ENCODE results near the gene RRP8.

RRP8 gene

GRCh38 chr11:6630632-6631291 lies 27.3 kb upstream of the RRP8 start:
- Histone ChIP-seq H3K4me3 (replicated peaks; ENCODE audit: insufficient read depth, low read length) (no peak overlapping the region), H3K27ac (replicated peaks) (no peak overlapping the region), H3K27me3 (ENCODE audit: insufficient read depth, poor library complexity, severe bottlenecking) (no peaks in the 10 kb centered on the region)
- no peak for TF ChIP-seq SPI1 (IDR thresholded peaks at IDR 0.05; ENCODE audit: borderline replicate concordance, low read depth)
- no peak for TF ChIP-seq GABPA (IDR thresholded peaks at IDR 0.05; ENCODE audit: low read depth)
- no peak for TF ChIP-seq REST (IDR thresholded peaks at IDR 0.05; ENCODE audit: insufficient replicate concordance, low read depth)
- TF ChIP-seq POLR2AphosphoS5 (IDR thresholded peaks at IDR 0.05; ENCODE audit: low read depth), result no peak
- TF ChIP-seq CTCF (IDR thresholded peaks at IDR 0.05; ENCODE audit: insufficient read depth, low read length), result no peak
- DNase-seq (ENCODE audit: low read depth in 1 of 2, low spot score in 1 of 2), result no peak

- Histone ChIP-seq H3K27ac (replicated peaks) (no peak overlapping the region), H3K4me3 (replicated peaks; ENCODE audit: insufficient read depth, low read length) (no peak overlapping the region), H3K27me3 (ENCODE audit: insufficient read depth, poor library complexity, severe bottlenecking) (no peaks in the 10 kb centered on the region)
- TF ChIP-seq POLR2AphosphoS5 (IDR thresholded peaks at IDR 0.05; ENCODE audit: low read depth) (no peak), CTCF (IDR thresholded peaks at IDR 0.05; ENCODE audit: insufficient read depth, low read length) (no peak), SPI1 (IDR thresholded peaks at IDR 0.05; ENCODE audit: borderline replicate concordance, low read depth) (no peak), REST (IDR thresholded peaks at IDR 0.05; ENCODE audit: insufficient replicate concordance, low read depth) (peak; percentile 48)
- no peak for DNase-seq (ENCODE audit: low read depth in 1 of 2, low spot score in 1 of 2)
Observed at GRCh38 chr11:6629892-6630631, 26.6 kb upstream of the RRP8 start.

- H3K27me3 ChIP-seq (ENCODE audit: insufficient read depth, poor library complexity, severe bottlenecking), result no peaks in the 10 kb centered on the region
- DNase-seq (ENCODE audit: low read depth in 1 of 2, low spot score in 1 of 2), result no peak
- TF ChIP-seq CTCF (IDR thresholded peaks at IDR 0.05; ENCODE audit: insufficient read depth, low read length) (no peak), POLR2AphosphoS5 (IDR thresholded peaks at IDR 0.05; ENCODE audit: low read depth) (no peak)
- no peak overlapping the region for H3K4me3 ChIP-seq (replicated peaks; ENCODE audit: insufficient read depth, low read length)
- H3K27ac ChIP-seq (replicated peaks), result no peak overlapping the region
Observed at GRCh38 chr11:6629573-6629891, 26.1 kb upstream of the RRP8 start.

All from HL-60 (cell line).